Pulmonary artery endothelial cell (primary cell): ENCODE data around the gene SCN3A. TPM values are rescaled to one million over a fixed set of nuclear protein-coding genes. Genes with fewer than 3 reads are reported as not detected.

Experiments used
- DNase-seq: peaks from one replicate; pipeline ENCODE4 v3.0.0-alpha.2; 2011; ENCODE audit warnings: low read depth, low spot score
- total RNA-seq: library from RNA; depleted of rRNA; stranded (reverse); fragments of >200 nt; gene quantifications from 2 replicates; pipeline ENCODE4 v1.2.3, GENCODE V29; 2014

Gene SCN3A
- total RNA-seq, 1 donor from 2014 or later, result under 0.01 TPM

DNA sequence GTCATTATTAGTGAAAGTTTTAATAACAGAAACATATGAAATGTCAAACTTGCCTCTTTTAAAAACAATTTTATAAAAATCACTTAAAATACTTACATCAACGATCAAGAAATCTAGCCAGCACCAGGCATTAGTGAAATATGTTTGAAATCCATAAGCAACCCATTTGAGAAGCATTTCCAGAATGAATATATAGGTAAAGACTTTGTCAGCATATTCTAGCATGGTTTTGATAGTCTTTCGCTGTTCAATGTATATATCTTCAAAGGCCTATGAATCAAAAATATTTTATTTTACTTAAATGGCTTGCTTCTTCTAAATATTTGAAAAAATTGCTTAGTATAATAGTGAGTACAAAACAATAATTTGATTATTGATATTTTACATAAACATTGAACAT lies 91.1 kb downstream of the SCN3A start:
- no peak for DNase-seq

DNA sequence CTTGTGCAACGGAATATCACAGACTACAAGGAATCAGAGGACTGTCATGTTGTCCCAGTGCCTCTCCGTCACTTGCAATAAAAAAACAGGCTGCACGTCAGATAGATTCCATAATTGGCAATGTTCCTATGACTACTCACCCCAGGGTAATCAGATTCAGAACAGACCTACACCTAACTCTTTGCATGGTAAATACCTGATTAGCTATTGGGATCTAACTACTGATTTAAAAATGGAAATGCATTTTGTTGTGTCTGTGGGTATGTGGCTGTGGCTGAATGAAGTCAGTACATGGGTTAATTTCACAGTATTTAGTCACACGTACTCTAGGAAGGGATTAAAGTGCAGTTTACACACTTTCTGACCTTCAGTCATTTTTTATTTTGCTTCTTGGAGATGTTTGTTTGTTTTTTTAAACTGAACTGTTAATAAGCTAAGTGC lies 91.7 kb downstream of the SCN3A start:
- no peak for DNase-seq

- no peak for DNase-seq
Measured at GRCh38 chr2:165110394-165110793, 93.5 kb downstream of the SCN3A start.

DNA sequence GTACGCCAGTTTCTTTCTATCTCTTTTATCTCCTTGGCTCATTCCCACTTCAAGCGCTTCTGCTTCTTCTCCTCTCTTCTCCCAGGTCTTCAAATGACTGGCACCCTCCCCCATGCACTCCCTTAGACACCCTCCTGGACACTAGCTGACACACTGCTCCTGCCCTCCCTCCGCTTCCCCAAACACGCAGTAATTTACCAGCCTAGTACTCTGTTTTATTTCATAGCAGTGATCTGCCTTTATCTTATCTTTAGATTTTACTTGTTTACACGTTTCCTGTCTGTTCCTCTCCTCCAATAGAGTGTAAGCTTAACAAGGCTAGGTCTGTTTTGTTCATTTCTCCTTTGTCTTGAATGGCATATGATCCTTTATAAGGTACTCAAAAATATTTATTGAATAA lies 93.9 kb downstream of the SCN3A start:
- DNase-seq, result no peak

- DNase-seq, result no peak
Measured at GRCh38 chr2:165105926-165106325, 97.9 kb downstream of the SCN3A start.

DNA sequence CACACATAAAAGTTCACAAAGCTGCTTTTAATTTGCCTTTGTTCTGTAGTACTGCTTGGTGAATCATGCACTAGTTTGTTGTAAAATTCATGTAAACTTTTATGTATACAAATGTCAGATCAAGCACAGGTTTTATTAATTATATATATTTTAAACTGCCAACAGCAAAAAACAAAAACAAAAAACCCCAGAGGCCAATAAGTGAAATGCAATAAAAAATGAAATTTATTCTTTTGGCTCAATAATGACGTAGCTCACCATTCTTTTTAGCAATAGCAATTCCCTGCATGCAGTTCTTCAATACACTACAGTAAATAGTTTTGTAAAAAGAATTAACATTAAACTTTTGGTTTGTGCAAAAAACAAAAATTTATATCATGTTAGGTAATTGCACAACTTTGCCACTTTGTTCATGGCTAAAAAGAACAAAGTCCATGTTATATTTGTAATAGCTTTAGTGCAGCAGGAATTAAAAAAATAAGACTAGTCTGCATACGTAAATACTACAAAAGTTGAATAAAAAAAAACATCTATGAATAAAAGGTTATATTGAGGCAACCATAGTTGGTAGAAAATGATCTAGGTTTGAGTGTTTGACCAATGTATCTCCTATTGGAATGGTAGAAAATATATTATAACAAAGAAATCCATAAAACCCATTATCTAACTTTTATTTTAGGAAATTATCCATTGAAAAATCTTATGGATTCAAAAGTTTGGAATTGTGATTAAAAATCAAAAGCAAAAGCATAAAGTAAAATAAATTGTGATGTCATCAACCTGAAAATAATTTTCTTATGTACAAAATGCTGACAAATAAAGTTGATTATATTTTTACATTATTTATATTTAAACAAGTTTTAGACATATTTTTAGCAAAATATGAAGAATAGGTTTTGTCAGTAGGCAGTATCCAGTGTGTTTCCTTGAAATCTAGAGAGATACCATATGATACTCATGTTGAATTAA lies 115.6 kb downstream of the SCN3A start:
- no peak for DNase-seq

DNA sequence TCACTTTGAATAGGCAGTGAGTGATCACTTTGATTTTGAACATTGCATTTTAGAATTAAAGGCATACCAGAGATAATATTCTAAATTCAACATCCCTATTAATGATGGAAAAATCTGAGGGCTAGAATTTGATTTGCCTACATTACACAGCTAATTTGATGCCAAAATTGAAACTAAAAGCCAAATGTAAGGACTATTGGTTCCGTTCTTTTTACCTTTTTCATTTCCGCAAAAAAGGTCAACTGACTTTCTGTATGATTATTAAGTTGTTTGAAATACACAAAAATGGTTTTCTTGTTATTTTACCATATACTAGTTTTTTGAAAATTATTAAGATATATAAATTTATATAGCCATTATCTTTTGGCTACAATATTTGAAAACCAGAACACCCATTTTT lies 117.5 kb downstream of the SCN3A start:
- no peak for DNase-seq

DNA sequence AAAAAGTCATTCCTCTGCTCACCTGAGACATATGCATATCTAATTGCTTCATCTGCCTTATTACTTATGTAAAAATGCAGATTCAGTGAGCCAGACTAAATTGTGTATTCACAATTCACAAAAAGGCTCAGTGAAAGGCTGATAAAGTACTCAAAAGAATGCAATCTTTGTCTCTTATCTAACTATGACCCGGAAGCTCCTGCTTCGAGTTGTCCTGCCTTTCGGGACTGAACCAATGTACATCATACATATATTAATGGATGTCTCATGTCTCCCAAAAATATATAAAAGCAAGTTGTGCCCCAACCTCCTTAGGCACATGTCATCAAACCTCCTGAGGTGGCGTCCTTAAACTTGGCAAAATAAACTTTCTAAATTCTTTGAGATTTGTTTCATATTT lies 120.5 kb downstream of the SCN3A start:
- DNase-seq, result no peak

DNA sequence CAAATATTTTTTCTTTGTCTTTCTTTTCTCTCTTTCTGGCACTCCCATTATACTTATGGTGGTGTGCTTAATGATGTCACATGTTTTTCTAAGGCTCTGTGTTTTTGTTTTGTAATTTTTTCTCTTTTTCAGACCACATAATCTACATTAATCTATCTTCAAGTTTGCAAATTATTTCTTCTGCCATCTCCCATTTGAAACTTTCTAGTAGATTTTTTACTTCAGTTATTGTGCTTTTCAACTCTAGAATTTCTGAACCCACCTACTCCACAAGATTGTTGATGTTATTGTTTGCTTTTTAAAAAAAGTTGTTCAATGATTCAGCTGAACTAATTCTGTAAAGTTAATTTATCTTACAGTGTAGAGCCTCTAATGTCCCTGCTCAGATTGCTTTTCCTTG lies 121.4 kb downstream of the SCN3A start:
- no peak for DNase-seq

DNA sequence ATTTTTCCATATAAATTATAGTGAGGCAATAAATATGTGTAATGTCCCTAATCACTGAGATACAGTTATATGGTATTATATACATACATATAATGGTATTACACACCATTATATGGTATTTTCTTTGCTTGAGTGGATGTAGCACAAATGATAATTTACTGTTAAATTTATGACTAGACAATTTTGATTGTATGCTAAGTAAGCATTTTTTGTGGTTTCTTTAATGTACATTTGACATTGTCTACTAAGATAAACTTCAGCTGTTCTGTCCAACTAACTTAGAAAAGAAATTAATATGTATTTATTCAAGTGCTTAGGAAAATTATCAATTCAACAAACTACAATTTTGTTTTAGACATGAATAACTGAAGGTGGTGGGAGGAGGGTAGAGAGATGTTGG lies 122.6 kb downstream of the SCN3A start:
- no peak for DNase-seq

DNA sequence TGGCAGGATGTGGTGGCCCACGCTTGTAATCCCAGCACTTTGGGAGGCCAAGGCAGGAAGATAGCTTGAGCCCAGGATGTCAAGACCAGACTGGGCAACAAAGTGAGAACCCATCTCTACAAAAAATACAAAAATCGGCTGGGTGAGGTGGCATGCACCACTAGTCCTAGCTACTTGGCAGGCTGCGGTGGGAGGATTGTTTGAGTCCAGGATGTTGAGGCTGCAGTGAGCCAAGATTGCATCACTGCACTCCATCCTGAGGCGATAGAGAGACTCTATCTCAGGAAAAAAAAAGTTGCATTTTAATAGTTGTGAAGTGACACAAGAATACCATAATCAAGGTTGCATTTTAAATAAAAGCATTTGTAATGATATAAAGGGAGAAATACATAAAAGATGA lies 124.4 kb downstream of the SCN3A start:
- DNase-seq, result no peak

- no peak for DNase-seq
Measured at GRCh38 chr2:165078913-165079312, 124.9 kb downstream of the SCN3A start.

- no peak for DNase-seq
Measured at GRCh38 chr2:165074884-165075283, 129.0 kb downstream of the SCN3A start.

- no peak for DNase-seq
Measured at GRCh38 chr2:165074323-165074722, 129.5 kb downstream of the SCN3A start.

DNA sequence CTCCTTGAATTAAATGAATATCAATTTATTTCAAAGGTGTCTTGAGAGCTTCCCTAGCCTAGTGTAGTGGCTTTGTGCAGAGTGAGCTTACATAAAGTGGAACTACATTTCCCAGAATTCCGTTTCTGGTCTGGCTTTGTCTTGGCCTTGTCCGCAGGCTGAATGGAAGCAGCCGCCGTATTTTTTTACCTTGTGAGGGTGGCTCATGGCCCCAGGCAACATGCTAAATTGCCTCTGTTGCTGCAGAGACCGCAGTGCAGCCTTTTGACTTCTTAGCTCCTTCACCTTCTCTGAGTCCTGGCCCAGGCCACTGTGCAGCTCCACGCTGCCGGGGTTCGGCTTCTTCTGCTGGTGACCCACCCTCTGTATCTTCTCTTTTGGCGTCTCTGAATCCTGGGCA lies 133.8 kb downstream of the SCN3A start:
- DNase-seq, result no peak

- DNase-seq, result no peak
Measured at GRCh38 chr2:165069151-165069550, 134.7 kb downstream of the SCN3A start.

GRCh38 chr2:165068487-165068757 lies 135.4 kb downstream of the SCN3A start:
- DNase-seq, result no peak

- no peak for DNase-seq
Measured at GRCh38 chr2:165067643-165068486, 136.0 kb downstream of the SCN3A start.

- DNase-seq, result no peak
Measured at GRCh38 chr2:165064743-165065142, 139.1 kb downstream of the SCN3A start.

GRCh38 chr2:165060411-165060810 lies 143.4 kb downstream of the SCN3A start:
- DNase-seq, result no peak

- no peak for DNase-seq
Measured at GRCh38 chr2:165058476-165059265, 145.2 kb downstream of the SCN3A start.

- no peak for DNase-seq
Measured at GRCh38 chr2:165057931-165058330, 145.9 kb downstream of the SCN3A start.
